NCI-H2196 treated with DMSO at 0.1 percent for 48 hours (cell line): ENCODE results near the gene RPL13A.
A peak's percentile ranks its signal among the peaks of the same experiment; 100 is the strongest.
"Not testable (repeated sequence)": the region's sequence is repeated elsewhere in the genome, so short reads cannot be mapped to it uniquely, and the experiment has no call there.

Experiments used
- DNase-seq: peaks from one replicate; lab custom pipeline; 2025; ENCODE audit not compliant: unreplicated experiment; lab: John Stamatoyannopoulos, UW

The RPL13A gene

GRCh38 chr19:49487277-49488045, at the start of gene RPL13A:
TSS of gene RPL13A (plus strand) at chr19:49487608. CDS start at chr19:49487630, 22 bp downstream.
- peak; percentile 97 for DNase-seq

- DNase-seq: no peak
Observed at GRCh38 chr19:49438261-49438660, 49.1 kb upstream of the RPL13A start.

GRCh38 chr19:49439836-49440235, 47.6 kb upstream of the RPL13A start:
- no peak for DNase-seq

- DNase-seq: no peak
Observed at GRCh38 chr19:49440439-49441209, 46.8 kb upstream of the RPL13A start.

- DNase-seq: peak; percentile 21
Observed at GRCh38 chr19:49441210-49441959, 46.0 kb upstream of the RPL13A start, which contains the start of gene SLC17A7. TSS of gene SLC17A7 (minus strand) at chr19:49441527. CDS start at chr19:49441379, 148 bp downstream.

GRCh38 chr19:49441960-49442350, 45.5 kb upstream of the RPL13A start:
- DNase-seq: no peak

GRCh38 chr19:49442354-49442753, 45.1 kb upstream of the RPL13A start:
- DNase-seq: peak; percentile 55

GRCh38 chr19:49442771-49443365, 44.5 kb upstream of the RPL13A start:
- DNase-seq: peak; percentile 86

GRCh38 chr19:49443366-49444099, 43.9 kb upstream of the RPL13A start:
- peak; percentile 96 for DNase-seq

- DNase-seq: not testable (repeated sequence)
Observed at GRCh38 chr19:49444100-49444700, 43.2 kb upstream of the RPL13A start.

GRCh38 chr19:49445997-49446396, 41.4 kb upstream of the RPL13A start:
- DNase-seq: no peak

GRCh38 chr19:49447485-49448431, 39.6 kb upstream of the RPL13A start:
- DNase-seq: no peak

GRCh38 chr19:49448432-49448786, 39.0 kb upstream of the RPL13A start:
- no peak for DNase-seq

GRCh38 chr19:49450405-49450804, 37.0 kb upstream of the RPL13A start:
- DNase-seq: no peak

- DNase-seq: peak; percentile 99
Observed at GRCh38 chr19:49451430-49452181, 35.8 kb upstream of the RPL13A start, which contains the start of gene PIH1D1. TSS of gene PIH1D1 (minus strand) at chr19:49451814. CDS start at chr19:49451574, 240 bp downstream.

- DNase-seq: peak; percentile 96
Observed at GRCh38 chr19:49453013-49453756, 34.2 kb upstream of the RPL13A start, which contains the start of gene ALDH16A1. TSS of gene ALDH16A1 (plus strand) at chr19:49453225. CDS start at chr19:49453332, 107 bp downstream.

GRCh38 chr19:49453757-49454240, 33.6 kb upstream of the RPL13A start:
- DNase-seq: no peak
